ENCODE data around the gene AGA. TPM values are rescaled to one million over a fixed set of nuclear protein-coding genes. Genes with fewer than 3 reads are reported as not detected.

AGA gene
- total and polyA plus RNA-seq, 8 donors, result 5.5 to 16.7 (median 13.4) TPM

DNA sequence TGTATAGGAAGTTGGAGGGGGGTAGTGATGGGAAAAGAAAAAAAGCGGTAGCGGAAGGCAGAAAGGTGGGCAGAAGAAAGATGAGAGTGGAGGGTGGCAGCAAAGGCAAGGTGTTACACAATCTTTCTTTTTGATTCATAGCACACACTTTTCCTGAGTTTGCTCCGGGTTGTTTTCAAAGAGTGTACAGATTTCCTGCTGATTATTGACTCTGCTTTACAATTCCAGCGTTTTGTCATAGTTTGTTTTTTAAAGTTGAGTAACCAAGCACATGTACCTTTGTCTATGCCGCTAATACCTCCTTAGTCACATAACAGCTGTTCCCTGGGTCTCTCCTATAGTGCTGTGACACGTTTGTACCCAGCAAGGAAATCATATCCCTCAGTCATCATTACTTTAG is 50.3 kb downstream of the AGA start:
- Histone ChIP-seq H3K4me3 (no peak overlapping the region), H3K4me1 (no peaks in the 10 kb centered on the region), H3K9me3 (no peaks in the 10 kb centered on the region), H3K27me3 (no peaks in the 10 kb centered on the region), H3K36me3 (no peaks in the 10 kb centered on the region), H3K27ac (no peak overlapping the region)
- 45 to 50% methylated on average over 6 of the region's 6 CpGs for WGBS, 2 donors
- no peak for FAIRE-seq
- TF ChIP-seq, protein P1, sequence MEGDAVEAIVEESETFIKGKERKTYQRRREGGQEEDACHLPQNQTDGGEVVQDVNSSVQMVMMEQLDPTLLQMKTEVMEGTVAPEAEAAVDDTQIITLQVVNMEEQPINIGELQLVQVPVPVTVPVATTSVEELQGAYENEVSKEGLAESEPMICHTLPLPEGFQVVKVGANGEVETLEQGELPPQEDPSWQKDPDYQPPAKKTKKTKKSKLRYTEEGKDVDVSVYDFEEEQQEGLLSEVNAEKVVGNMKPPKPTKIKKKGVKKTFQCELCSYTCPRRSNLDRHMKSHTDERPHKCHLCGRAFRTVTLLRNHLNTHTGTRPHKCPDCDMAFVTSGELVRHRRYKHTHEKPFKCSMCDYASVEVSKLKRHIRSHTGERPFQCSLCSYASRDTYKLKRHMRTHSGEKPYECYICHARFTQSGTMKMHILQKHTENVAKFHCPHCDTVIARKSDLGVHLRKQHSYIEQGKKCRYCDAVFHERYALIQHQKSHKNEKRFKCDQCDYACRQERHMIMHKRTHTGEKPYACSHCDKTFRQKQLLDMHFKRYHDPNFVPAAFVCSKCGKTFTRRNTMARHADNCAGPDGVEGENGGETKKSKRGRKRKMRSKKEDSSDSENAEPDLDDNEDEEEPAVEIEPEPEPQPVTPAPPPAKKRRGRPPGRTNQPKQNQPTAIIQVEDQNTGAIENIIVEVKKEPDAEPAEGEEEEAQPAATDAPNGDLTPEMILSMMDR (IDR thresholded peaks at IDR 0.05), result no peak
- ATAC-seq, result no peak
- DNase-seq, result no peak
- intact Hi-C loops (cut with DNase I), result no loop called here

DNA sequence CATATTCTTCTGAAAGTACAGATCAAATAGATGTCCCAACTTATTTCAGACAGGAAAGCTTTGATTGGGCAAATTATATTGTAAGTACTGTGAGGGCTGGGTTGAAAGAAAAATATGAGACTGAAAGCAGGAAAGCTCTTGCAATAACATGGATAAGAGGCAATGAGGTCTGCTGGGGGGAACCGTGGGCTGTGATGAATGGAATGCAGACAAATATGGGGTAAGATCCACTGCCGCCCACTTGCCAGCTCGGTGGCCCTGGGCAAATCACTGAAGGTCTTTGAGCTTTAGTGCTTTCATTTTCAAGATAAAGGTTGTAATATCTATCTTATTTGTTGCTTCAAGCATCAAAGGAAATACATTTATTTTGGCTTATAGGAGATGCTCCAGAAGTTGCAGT is 51.0 kb downstream of the AGA start:
- intact Hi-C loops (cut with DNase I), result no loop called here
- Histone ChIP-seq H3K36me3 (no peaks in the 10 kb centered on the region), H3K4me1 (no peaks in the 10 kb centered on the region), H3K4me3 (no peak overlapping the region), H3K9me3 (no peaks in the 10 kb centered on the region), H3K27ac (no peak overlapping the region), H3K27me3 (no peaks in the 10 kb centered on the region)
- TF ChIP-seq, protein P1 (IDR thresholded peaks at IDR 0.05), result no peak
- no peak for FAIRE-seq
- WGBS, 2 donors, result 45 to 58% methylated on average over 3 of the region's 3 CpGs
- no peak for ATAC-seq
- no peak for DNase-seq

DNA sequence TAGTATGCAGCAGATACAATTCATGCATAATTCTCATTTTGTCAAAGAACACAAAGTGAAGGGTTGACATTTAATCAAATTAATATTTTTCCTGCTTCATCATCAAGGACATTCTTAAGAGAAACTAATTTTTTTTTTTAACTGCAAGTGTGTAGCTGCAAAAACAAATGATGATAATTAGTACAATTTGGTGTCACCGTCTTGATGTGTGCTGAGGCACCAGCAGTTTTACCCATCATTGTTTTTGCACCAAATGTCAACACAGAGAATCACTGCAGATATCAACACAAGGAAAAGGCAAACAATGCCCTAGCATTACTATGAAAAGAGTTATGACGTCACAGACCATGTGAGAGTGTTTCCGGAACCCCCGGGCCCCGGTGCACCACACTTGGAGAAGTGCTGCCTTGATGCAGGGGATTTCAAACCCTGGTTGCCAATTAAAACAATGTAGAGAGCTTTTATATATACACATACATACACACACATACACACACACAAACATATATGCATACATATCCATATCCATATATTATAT is 55.9 kb downstream of the AGA start:
- ATAC-seq, result no peak
- H3K27ac ChIP-seq, result no peak overlapping the region
- no peak for FAIRE-seq
- H3K36me3 ChIP-seq, result no peaks in the 10 kb centered on the region
- H3K4me1 ChIP-seq, result no peaks in the 10 kb centered on the region
- H3K27me3 ChIP-seq, result no peaks in the 10 kb centered on the region
- no peaks in the 10 kb centered on the region for H3K9me3 ChIP-seq
- WGBS, 2 donors, result 62 to 66% methylated on average over 5 of the region's 5 CpGs
- intact Hi-C loops (cut with DNase I), result no loop called here
- TF ChIP-seq, protein P1 (IDR thresholded peaks at IDR 0.05), result no peak
- H3K4me3 ChIP-seq, result no peak overlapping the region
- no peak for DNase-seq

DNA sequence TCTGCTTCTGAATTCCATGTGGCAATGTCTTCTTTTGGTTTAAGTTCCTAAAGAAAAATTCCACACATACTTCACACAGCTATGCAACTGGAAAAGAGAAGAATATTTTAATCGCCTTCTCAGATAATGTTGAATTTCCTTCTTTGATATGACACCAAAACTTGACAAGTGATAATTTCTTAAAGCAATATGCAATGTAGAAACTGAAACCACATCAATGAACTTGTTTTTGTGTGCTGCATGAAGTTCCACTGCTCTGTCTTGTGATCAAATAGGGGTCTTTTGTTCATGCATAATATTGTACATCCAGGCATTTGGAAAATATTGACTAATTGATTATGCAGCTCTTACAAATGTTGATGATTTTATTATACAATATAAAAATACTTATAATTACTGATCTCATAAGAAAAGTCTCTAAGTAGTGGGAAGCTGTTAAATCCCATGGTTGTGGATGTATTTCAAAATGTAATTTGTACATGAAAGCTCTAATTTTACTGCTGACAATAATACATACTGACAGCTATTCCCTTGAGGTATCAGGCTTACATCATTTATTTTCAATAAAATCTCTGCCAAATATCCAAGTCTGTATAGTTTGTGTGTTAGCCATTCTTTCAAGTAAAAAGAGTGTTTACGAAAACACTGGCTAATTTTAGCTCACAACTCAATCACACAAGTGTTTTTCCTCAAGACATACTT is 56.5 kb downstream of the AGA start:
- Histone ChIP-seq H3K36me3 (no peaks in the 10 kb centered on the region), H3K9me3 (no peaks in the 10 kb centered on the region), H3K27me3 (no peaks in the 10 kb centered on the region), H3K4me1 (no peaks in the 10 kb centered on the region), H3K27ac (no peak overlapping the region), H3K4me3 (no peak overlapping the region)
- TF ChIP-seq, protein P1 (IDR thresholded peaks at IDR 0.05), result no peak
- no peak for FAIRE-seq
- no peak for ATAC-seq
- no peak for DNase-seq
- WGBS, 2 donors, result 41 to 46% methylated on average over 2 of the region's 2 CpGs
- intact Hi-C loops (cut with DNase I), result no loop called here

DNA sequence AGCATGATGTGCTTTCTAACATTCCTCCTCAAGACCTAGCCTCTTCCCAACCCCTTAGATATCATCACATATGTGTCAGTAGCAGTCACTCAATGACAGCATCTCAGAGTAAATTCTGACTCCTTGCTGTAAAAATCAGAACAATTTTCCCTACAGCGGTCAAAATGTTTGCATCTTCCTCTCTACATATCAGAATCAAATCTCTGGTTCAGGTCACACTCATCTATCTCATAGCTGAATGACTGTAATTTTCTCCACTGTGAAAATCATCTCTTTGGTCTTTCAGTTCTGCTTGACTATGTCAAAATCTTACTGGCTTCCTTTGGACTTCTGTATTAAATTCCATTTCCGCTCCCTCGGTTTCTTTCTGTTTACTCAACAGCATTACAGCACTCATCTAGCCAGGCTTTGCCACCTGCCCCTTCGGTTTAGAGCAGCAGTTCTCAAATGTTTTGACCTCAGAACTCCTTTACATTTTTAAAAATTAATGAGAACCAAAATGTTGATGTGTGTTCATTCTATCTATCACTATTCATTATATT is 57.3 kb downstream of the AGA start:
- H3K27me3 ChIP-seq, result no peaks in the 10 kb centered on the region
- DNase-seq (no peak), FAIRE-seq (no peak), ATAC-seq (no peak)
- H3K9me3 ChIP-seq, result no peaks in the 10 kb centered on the region
- WGBS, 2 donors, result 56 to 64% methylated on average over 4 of the region's 4 CpGs
- H3K27ac ChIP-seq, result no peak overlapping the region
- intact Hi-C loops (cut with DNase I), result no loop called here
- TF ChIP-seq, protein P1 (IDR thresholded peaks at IDR 0.05), result no peak
- H3K36me3 ChIP-seq, result no peaks in the 10 kb centered on the region
- H3K4me1 ChIP-seq, result no peaks in the 10 kb centered on the region
- H3K4me3 ChIP-seq, result no peak overlapping the region
